ENCODE measurements around the gene DLG2. TPM values are rescaled to one million over a fixed set of nuclear protein-coding genes. Genes with fewer than 3 reads are reported as not detected.

Gene DLG2
- total RNA-seq, 1 donor from 2014 or later = 0.17 TPM

- TF ChIP-seq CTCF (conservative IDR thresholded peaks at IDR 0.05; ENCODE audit: low read depth, low read length) = no peak
- DNase-seq (ENCODE audit: low read depth) = no peak
- no peak overlapping the region for H3K4me3 ChIP-seq (ENCODE audit: low read depth, low read length)
Measured at GRCh38 chr11:85603220-85603619, 23.9 kb downstream of the DLG2 start.

- no peak for TF ChIP-seq CTCF (conservative IDR thresholded peaks at IDR 0.05; ENCODE audit: low read depth, low read length)
- no peak for DNase-seq (ENCODE audit: low read depth)
- H3K4me3 ChIP-seq (ENCODE audit: low read depth, low read length) = no peak overlapping the region
Measured at GRCh38 chr11:85602526-85603213, 24.5 kb downstream of the DLG2 start.

GRCh38 chr11:85599083-85599482, 28.1 kb downstream of the DLG2 start:
- DNase-seq (ENCODE audit: low read depth) = no peak
- H3K4me3 ChIP-seq (ENCODE audit: low read depth, low read length) = no peak overlapping the region
- no peak for TF ChIP-seq CTCF (conservative IDR thresholded peaks at IDR 0.05; ENCODE audit: low read depth, low read length)

- no peak overlapping the region for H3K4me3 ChIP-seq (ENCODE audit: low read depth, low read length)
- TF ChIP-seq CTCF (conservative IDR thresholded peaks at IDR 0.05; ENCODE audit: low read depth, low read length) = no peak
- DNase-seq (ENCODE audit: low read depth) = no peak
Measured at GRCh38 chr11:85596886-85597285, 30.3 kb downstream of the DLG2 start.

- DNase-seq (ENCODE audit: low read depth) = no peak
- H3K4me3 ChIP-seq (ENCODE audit: low read depth, low read length) = no peak overlapping the region
- peak; percentile 66 for TF ChIP-seq CTCF (conservative IDR thresholded peaks at IDR 0.05; ENCODE audit: low read depth, low read length)
Measured at GRCh38 chr11:85595285-85595884, 31.8 kb downstream of the DLG2 start.

GRCh38 chr11:85590848-85591483, 36.2 kb downstream of the DLG2 start:
- no peak overlapping the region for H3K4me3 ChIP-seq (ENCODE audit: low read depth, low read length)
- no peak for DNase-seq (ENCODE audit: low read depth)
- TF ChIP-seq CTCF (conservative IDR thresholded peaks at IDR 0.05; ENCODE audit: low read depth, low read length) = peak; percentile 39

Data from epithelial cell of proximal tubule (primary cell).